Small intestine (tissue), 7 donors: ENCODE results near the gene MAN1C1. TPM values are rescaled to one million over a fixed set of nuclear protein-coding genes. Genes with fewer than 3 reads are reported as not detected.

Experiments
- DNase-seq, 2 donors: peaks; one replicate each; pipeline versions ENCODE4 v3.0.0 to v3.0.0-alpha.2; 2013
- FAIRE-seq: peaks from 2 replicates; lab custom pipeline; 2012; peaks lifted over from hg19 to GRCh38; lab: Jason Lieb, UNC
- H3K27ac ChIP-seq, 3 donors: one replicate each; pipeline ENCODE4 v1.5.1; 2013; ENCODE audit warnings: low read length in 2 of 3, mild to moderate bottlenecking in 2 of 3, control low read depth in 1 of 3, inconsistent platforms in 1 of 3, low read depth in 1 of 3, moderate library complexity in 1 of 3
- H3K27me3 ChIP-seq, 3 donors: one replicate each; pipeline ENCODE4 v1.6.1; 2013; ENCODE audit warnings: low read length in 3 of 3, inconsistent platforms in 1 of 3; ENCODE audit not compliant: control insufficient read depth in 3 of 3, insufficient read depth in 3 of 3
- H3K36me3 ChIP-seq, 3 donors: one replicate each; pipeline ENCODE4 v1.6.1; 2013; ENCODE audit warnings: low read length in 3 of 3, inconsistent platforms in 1 of 3, low read depth in 1 of 3, mild to moderate bottlenecking in 1 of 3, moderate library complexity in 1 of 3; ENCODE audit not compliant: control insufficient read depth in 3 of 3, insufficient read depth in 2 of 3
- H3K4me1 ChIP-seq, 3 donors: one replicate each; pipeline ENCODE4 v1.6.1; 2013; ENCODE audit warnings: low read length in 2 of 3, inconsistent platforms in 1 of 3, low read depth in 1 of 3, mild to moderate bottlenecking in 1 of 3, moderate library complexity in 1 of 3; ENCODE audit not compliant: control insufficient read depth in 3 of 3, insufficient read depth in 2 of 3
- H3K4me3 ChIP-seq, 3 donors: one replicate each; pipeline ENCODE4 v1.5.1; 2013; ENCODE audit warnings: low read length in 3 of 3, control low read depth in 1 of 3, inconsistent platforms in 1 of 3, low read depth in 1 of 3, mild to moderate bottlenecking in 1 of 3, moderate library complexity in 1 of 3
- H3K9me3 ChIP-seq, 2 donors: one replicate each; pipeline ENCODE4 v1.6.1; 2013; ENCODE audit warnings: low read depth in 1 of 2, low read length in 1 of 2; ENCODE audit not compliant: control insufficient read depth in 2 of 2, insufficient read depth in 1 of 2
- WGBS, 3 donors: extraction: QIAGEN DNeasy Blood & Tissue Kit; methylation state at CpG; one replicate each; pipeline ENCODE4 v1.1.7; 2013; 5-methylcytosine and 5-hydroxymethylcytosine counted together
- polyA plus RNA-seq, 4 donors: library from polyadenylated mRNA; stranded (reverse) in 3 of 4; unstranded in 1 of 4; fragments of 200-250 nt in 3 of 4; fragments of 120-200 nt in 1 of 4; gene quantifications; one replicate each; pipeline versions ENCODE4 v1.2.1 to v1.2.3, GENCODE V29; 2013
- donor health status: healthy with polysubstance abuse.
- donor health status: control.
- donor health status: control.
- donor health status: Bipolar disorder and iron deficiency.
- donor health status: healthy.

Gene MAN1C1
- polyA plus RNA-seq, 4 donors = 0.67 to 12.1 (median 3.4) TPM

DNA sequence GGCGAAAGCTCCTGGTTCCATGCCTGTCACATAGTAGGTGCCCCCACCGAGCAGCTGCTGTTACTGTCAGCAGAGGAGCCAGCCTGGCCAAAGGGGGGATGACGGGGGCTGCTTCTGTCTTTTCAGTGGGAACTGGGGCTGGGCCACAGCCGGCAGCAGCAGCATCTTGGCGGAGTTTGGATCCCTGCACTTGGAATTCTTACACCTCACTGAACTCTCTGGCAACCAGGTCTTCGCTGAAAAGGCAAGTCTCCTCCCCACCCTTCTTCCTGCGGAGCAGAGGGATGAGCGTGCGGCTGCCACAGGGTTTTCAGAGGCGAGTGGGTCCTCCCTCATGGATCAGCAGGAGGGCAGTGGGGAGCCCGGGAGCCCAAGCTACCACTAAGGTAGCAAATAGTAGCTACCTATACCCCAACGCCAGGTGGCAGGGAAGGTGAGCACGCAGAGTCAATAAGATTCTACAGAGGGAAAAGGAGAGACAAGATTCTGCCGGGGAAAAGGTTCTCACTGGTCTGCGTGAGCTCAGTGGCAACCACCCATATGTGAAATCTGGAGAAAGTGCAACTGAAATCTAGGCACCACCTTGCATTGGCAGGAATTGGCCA lies 142.0 kb downstream of the MAN1C1 start:
- Histone ChIP-seq H3K4me1 (no peaks in the 10 kb centered on the region), H3K9me3 (no peaks in the 10 kb centered on the region), H3K27ac (no peak overlapping the region), H3K36me3 (peaks cover 0 to 5% (median 0%) of the 10 kb centered on the region in 3 donors), H3K27me3 (peaks cover 0 to 7% (median 0%) of the 10 kb centered on the region in 3 donors), H3K4me3 (no peak overlapping the region)
- DNase-seq = no peak
- WGBS, 3 donors = 69 to 88% (median 71%) methylated on average over 15 of the region's 15 CpGs
- no peak for FAIRE-seq

DNA sequence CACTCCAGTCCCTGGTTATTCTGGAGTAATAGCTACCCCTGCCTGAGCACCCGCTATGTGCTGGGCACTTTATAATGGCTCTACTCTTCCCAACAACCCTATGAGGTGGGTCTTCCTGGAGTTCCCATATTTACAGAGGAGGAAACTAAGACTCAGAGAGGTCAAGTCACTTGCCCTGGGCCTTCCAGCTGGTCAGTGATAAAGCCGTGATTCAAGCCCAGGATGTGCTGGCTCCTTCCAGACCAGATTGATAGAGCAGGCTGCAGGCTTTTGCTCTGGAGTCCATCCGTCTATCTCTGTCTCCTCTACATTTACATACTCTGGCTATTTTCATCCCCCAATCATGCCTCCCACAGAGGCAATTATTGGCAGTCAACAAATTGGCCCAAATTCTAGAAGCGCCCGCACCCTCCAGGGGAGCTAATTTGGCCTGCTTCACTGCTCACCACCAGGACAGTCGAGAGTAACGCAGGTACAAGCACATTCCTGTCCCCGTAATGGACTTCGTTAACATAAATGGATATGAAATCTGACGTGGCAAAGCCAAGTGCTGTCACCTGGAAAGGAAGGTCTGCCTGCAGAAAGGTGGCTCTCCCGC lies 143.6 kb downstream of the MAN1C1 start:
- Histone ChIP-seq H3K36me3 (peaks cover 0 to 3% (median 0%) of the 10 kb centered on the region in 3 donors), H3K9me3 (no peaks in the 10 kb centered on the region), H3K4me1 (no peaks in the 10 kb centered on the region), H3K27me3 (peaks cover 0 to 7% (median 0%) of the 10 kb centered on the region in 3 donors), H3K4me3 (no peak overlapping the region), H3K27ac (no peak overlapping the region)
- FAIRE-seq (no peak), DNase-seq (no peak)
- WGBS, 3 donors = 89 to 91% (median 89%) methylated on average over 11 of the region's 11 CpGs

DNA sequence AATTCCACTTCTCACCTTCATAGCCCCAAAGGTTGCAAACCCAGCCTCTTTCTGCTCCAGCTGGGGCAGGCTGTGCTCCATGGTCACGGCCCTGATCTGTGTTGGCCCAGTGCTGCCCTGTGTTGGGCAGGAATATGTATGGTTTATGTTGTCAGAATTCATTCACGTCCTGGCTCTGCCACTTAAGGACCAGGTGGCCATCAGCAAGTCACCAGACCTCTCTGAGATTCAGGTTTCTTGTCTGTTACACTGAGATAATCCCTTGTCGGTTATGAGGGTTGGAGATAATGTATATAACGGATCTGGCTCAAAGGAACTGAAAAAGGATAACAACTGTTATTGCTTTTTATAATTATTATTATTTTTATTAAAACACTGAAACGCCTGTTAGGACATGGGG lies 144.3 kb downstream of the MAN1C1 start:
- H3K4me1 ChIP-seq = peaks cover 0 to 3% (median 0%) of the 10 kb centered on the region in 3 donors
- peaks cover 0 to 7% (median 0%) of the 10 kb centered on the region in 3 donors for H3K27me3 ChIP-seq
- H3K36me3 ChIP-seq = peaks cover 0 to 3% (median 0%) of the 10 kb centered on the region in 3 donors
- no peaks in the 10 kb centered on the region for H3K9me3 ChIP-seq
- DNase-seq = no peak
- no peak overlapping the region for H3K27ac ChIP-seq
- 74 to 86% (median 78%) methylated on average over 5 of the region's 5 CpGs for WGBS, 3 donors
- no peak for FAIRE-seq
- H3K4me3 ChIP-seq = no peak overlapping the region

DNA sequence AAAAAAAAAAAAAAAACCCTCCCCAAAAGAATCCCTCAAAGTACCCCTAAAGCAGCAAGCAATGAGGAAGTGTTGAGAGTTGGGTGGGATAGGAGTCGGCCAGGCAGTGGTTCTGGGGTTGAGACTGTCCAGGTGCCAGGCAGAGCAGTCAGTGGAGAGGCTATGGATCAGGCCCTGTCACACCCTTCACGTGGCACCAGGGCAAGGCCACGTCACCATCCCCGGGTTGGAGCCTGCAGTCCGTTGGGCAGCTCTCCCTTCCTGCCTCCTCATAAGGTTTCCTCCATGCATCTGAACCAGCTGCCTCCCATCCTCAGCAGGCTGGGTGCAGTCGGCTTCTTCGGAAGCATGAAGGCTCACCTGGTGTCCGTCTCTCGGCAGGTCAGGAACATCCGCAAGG lies 146.9 kb downstream of the MAN1C1 start:
- FAIRE-seq = no peak
- Histone ChIP-seq H3K4me3 (no peak overlapping the region), H3K36me3 (peaks cover 0 to 7% (median 0%) of the 10 kb centered on the region in 3 donors), H3K4me1 (peaks cover 0 to 4% (median 0%) of the 10 kb centered on the region in 3 donors), H3K27ac (no peak overlapping the region), H3K27me3 (peaks cover 0 to 7% (median 0%) of the 10 kb centered on the region in 3 donors), H3K9me3 (no peaks in the 10 kb centered on the region)
- WGBS, 3 donors = 61 to 89% (median 84%) methylated on average over 10 of the region's 10 CpGs
- DNase-seq = no peak

DNA sequence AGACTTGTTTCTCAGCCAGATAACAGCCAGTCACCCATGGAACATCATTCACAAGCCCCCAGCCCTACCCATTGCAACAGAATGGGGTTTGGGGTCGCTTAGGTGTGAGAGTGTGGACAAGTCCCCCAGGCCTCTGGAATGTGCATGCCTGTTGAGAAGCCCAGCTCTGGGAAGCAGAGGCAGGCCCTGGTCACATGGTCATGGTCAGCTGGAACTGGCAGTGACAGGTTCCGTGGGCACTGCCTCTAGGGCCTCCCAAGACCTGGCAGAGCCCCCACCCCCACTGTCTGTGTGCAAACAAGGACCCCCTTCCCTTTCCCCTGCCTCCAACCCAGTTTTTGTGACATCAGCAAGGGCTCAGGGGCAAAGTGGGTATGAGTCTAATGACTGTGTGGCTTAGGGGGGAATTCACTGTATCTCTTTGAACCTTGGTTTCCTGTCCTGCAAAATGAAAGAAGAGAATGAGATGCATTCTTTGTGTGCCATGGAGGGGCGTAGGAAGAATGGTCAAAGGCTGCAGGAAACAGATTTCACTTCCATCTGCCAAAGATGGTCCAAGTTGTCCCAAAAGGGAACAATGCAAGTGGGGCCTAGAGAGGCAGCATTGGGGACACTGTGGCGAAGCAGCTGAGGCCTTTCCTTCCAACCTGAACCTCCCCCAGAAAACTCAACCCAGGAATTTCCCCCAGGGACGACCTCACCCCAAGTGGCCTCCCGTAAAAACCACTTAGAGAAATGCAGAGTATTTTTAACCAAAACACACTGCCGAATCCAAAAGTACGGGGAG lies 148.7 kb downstream of the MAN1C1 start:
- no peaks in the 10 kb centered on the region for H3K27me3 ChIP-seq
- no peak overlapping the region for H3K27ac ChIP-seq
- 66 to 83% (median 70%) methylated on average over 8 of the region's 8 CpGs for WGBS, 3 donors
- no peak overlapping the region for H3K4me3 ChIP-seq
- H3K9me3 ChIP-seq = no peaks in the 10 kb centered on the region
- peaks cover 0 to 17% (median 0%) of the 10 kb centered on the region in 3 donors for H3K4me1 ChIP-seq
- H3K36me3 ChIP-seq = peaks cover 0 to 7% (median 0%) of the 10 kb centered on the region in 3 donors
- DNase-seq = no peak
- no peak for FAIRE-seq

DNA sequence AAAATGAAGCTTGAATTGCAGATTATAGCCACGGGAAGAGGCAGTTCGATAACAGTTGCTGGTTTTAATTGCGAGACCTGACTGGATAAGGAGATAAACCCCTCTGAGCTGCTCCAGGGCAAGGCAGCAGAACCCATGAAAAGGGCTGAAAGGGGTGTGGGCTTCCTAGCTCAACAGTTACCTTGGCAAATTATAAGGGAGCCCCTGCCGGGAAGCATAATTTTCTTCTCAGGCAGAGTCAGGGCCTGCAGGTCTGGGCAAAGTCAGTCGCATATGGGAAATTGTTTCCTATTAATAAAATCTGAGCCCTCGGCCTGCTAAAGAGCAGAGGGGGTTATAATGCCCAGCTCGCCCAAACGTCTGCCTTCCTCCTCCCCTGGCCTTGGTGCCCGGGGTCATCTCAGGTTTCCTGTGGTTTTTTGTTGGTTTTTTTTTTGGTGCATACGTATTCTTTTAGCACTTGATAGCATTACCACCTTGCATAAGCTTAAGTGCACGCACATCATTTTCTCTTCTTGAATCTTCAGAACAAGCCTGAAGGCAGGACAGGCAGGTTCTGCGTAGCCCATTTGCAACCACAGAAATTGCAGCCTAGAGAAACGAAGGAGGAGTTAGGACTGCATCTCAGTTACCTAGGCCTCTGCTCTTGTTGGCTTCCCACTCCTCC lies 149.5 kb downstream of the MAN1C1 start:
- FAIRE-seq (no peak), DNase-seq (no peak)
- H3K27ac ChIP-seq = no peak overlapping the region
- peaks cover 0 to 7% (median 0%) of the 10 kb centered on the region in 3 donors for H3K36me3 ChIP-seq
- no peaks in the 10 kb centered on the region for H3K9me3 ChIP-seq
- peaks cover 0 to 24% (median 0%) of the 10 kb centered on the region in 3 donors for H3K4me1 ChIP-seq
- no peak overlapping the region for H3K4me3 ChIP-seq
- 71 to 78% (median 76%) methylated on average over 13 of the region's 13 CpGs for WGBS, 3 donors
- H3K27me3 ChIP-seq = no peaks in the 10 kb centered on the region

DNA sequence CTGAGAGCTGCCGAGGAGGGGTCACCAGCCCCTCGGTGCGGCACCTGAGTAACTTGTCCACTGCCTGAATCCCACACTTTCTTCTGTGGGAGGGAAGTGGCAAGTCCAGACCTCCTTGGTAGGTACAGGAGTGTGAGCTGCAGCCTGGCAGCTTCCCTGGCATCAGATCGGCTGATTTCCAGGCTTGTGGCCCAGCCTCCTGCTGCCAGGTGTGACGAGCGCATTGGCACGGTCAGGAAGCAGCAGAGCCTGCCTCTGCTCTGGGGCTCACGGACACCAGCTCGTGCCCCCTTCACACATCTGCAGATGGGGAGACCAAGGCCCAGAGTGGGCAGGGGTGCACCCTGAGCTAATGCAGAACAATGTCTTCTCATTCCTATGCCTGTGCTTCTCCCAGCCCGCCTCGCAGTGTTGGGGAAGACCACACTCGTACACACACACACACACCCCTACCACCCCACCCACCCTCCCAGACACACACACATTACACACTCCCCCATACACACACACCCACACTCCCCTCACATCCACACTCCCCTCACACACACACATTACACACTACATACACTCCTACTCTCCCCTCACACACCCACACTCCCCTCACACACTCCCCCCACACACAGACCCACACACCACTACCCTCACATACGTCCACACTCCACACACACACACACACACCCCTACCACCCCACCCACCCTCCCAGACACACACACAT lies 150.3 kb downstream of the MAN1C1 start:
- H3K4me3 ChIP-seq = no peak overlapping the region
- WGBS, 3 donors = 15 to 74% (median 34%) methylated on average over 13 of the region's 13 CpGs
- FAIRE-seq (no peak), DNase-seq (peak in 1 of 2 donors; percentile 44)
- peaks cover 0 to 31% (median 0%) of the 10 kb centered on the region in 3 donors for H3K4me1 ChIP-seq
- no peak overlapping the region for H3K27ac ChIP-seq
- no peaks in the 10 kb centered on the region for H3K27me3 ChIP-seq
- no peaks in the 10 kb centered on the region for H3K9me3 ChIP-seq
- peaks cover 0 to 7% (median 0%) of the 10 kb centered on the region in 3 donors for H3K36me3 ChIP-seq
